Hepatocyte (in vitro differentiated cells): Measurements from ENCODE around the gene OGFOD1. TPM values are rescaled to one million over a fixed set of nuclear protein-coding genes. Genes with fewer than 3 reads are reported as not detected.

Source experiments
- DNase-seq: peaks from one replicate; pipeline ENCODE4 v3.0.0-alpha.2; 2016; ENCODE audit warnings: low spot score
- H2AFZ ChIP-seq: fragments of 200-600 bp; sonication (generic); 2 replicates; pipeline ENCODE4 v1.6.0; 2016; ENCODE audit warnings: antibody characterized with exemption, mild to moderate bottlenecking
- H3K27ac ChIP-seq: fragments of 200-600 bp; sonication (generic); 2 replicates; pipeline ENCODE4 v1.5.1; 2016; ENCODE audit warnings: mild to moderate bottlenecking
- H3K27me3 ChIP-seq: fragments of 200-600 bp; sonication (generic); 2 replicates; pipeline ENCODE4 v1.6.1; 2016
- H3K36me3 ChIP-seq: fragments of 200-600 bp; sonication (generic); replicated peaks from 2 replicates; pipeline ENCODE4 v1.5.1; 2016; ENCODE audit warnings: low read depth; ENCODE audit not compliant: insufficient read depth
- H3K4me1 ChIP-seq: fragments of 200-600 bp; sonication (generic); 2 replicates; pipeline ENCODE4 v1.5.1; 2016; ENCODE audit warnings: mild to moderate bottlenecking, moderate library complexity; ENCODE audit not compliant: insufficient read depth
- H3K4me2 ChIP-seq: fragments of 200-600 bp; sonication (generic); 2 replicates; pipeline ENCODE4 v1.6.0; 2016
- H3K4me3 ChIP-seq: fragments of 200-600 bp; sonication (generic); 2 replicates; pipeline ENCODE4 v1.5.1; 2016; ENCODE audit warnings: mild to moderate bottlenecking
- H3K79me2 ChIP-seq: fragments of 200-600 bp; sonication (generic); 2 replicates; pipeline ENCODE4 v1.6.0; 2017; ENCODE audit warnings: mild to moderate bottlenecking
- H3K9me2 ChIP-seq: fragments of 200-600 bp; sonication (generic); replicated peaks from 2 replicates; pipeline ENCODE4 v1.6.0; 2017; ENCODE audit warnings: mild to moderate bottlenecking; ENCODE audit not compliant: insufficient read depth
- H3K9me3 ChIP-seq: fragments of 200-600 bp; sonication (generic); 2 replicates; pipeline ENCODE4 v1.5.1; 2016; ENCODE audit warnings: low read depth, mild to moderate bottlenecking
- H4K20me1 ChIP-seq: fragments of 200-600 bp; sonication (generic); 2 replicates; pipeline ENCODE4 v1.6.0; 2016; ENCODE audit warnings: mild to moderate bottlenecking; ENCODE audit not compliant: insufficient read depth, poor library complexity, severe bottlenecking
- CTCF ChIP-seq: fragments of 200-600 bp; sonication (generic); IDR thresholded peaks from 2 replicates; pipeline ENCODE4 v1.5.1; 2016; ENCODE audit warnings: antibody characterized with exemption, mild to moderate bottlenecking; ENCODE audit not compliant: poor library complexity
- EZH2 ChIP-seq: fragments of 200-600 bp; sonication (generic); IDR thresholded peaks from 2 replicates; pipeline ENCODE4 v1.6.1; 2016; ENCODE audit warnings: antibody characterized with exemption, mild to moderate bottlenecking, borderline replicate concordance
- EZH2phosphoT487 ChIP-seq: fragments of 200-600 bp; sonication (generic); IDR thresholded peaks from one replicate; pipeline ENCODE4 v1.6.1; 2018; ENCODE audit warnings: antibody characterized with exemption, mild to moderate bottlenecking, low read depth, moderate library complexity; ENCODE audit not compliant: unreplicated experiment, severe bottlenecking
- WGBS: methylation state at CpG from one replicate; pipeline ENCODE4 v1.1.6; 2016; ENCODE audit warnings: low lambda C conversion rate; ENCODE audit errors: missing lambda C conversion rate; 5-methylcytosine and 5-hydroxymethylcytosine counted together
- polyA plus RNA-seq: library from polyadenylated mRNA; unstranded; fragments of >200 nt; fragmentation: Nextera tagmentation; extraction: Ambion mirVana; gene quantifications from 2 replicates; pipeline ENCODE4 v1.2.1, GENCODE V29; 2016
- total RNA-seq: library from RNA; depleted of rRNA; stranded (reverse); fragments of >200 nt; gene quantifications from 2 replicates; pipeline ENCODE4 v1.2.3, GENCODE V29; 2014

The OGFOD1 gene
- total and polyA plus RNA-seq, 2 experiments from 2014 or later, result 55.5 to 58.9 TPM

- Histone ChIP-seq H3K4me1 (peaks cover 18% of the 10 kb centered on the region), H3K27me3 (no peaks in the 10 kb centered on the region), H3K4me2 (no peak overlapping the region), H3K36me3 (no peaks in the 10 kb centered on the region), H2AFZ (no peak overlapping the region), H3K27ac (no peak overlapping the region), H3K4me3 (no peak overlapping the region), H3K9me3 (no peaks in the 10 kb centered on the region), H3K79me2 (peaks cover 78% of the 10 kb centered on the region), H3K9me2 (no peaks in the 10 kb centered on the region), H4K20me1 (peaks cover 39% of the 10 kb centered on the region)
- TF ChIP-seq CTCF (no peak), EZH2 (no peak), EZH2phosphoT487 (no peak)
- 95% methylated on average over 5 of the region's 5 CpGs for WGBS
- no peak for DNase-seq
Observed at GRCh38 chr16:56421976-56422669, 29.2 kb upstream of the OGFOD1 start.

GRCh38 chr16:56422896-56423441 lies 28.4 kb upstream of the OGFOD1 start:
- Histone ChIP-seq H3K4me1 (peaks cover 18% of the 10 kb centered on the region), H3K36me3 (no peaks in the 10 kb centered on the region), H3K27ac (no peak overlapping the region), H3K4me2 (peak overlapping the region; percentile 88), H2AFZ (no peak overlapping the region), H4K20me1 (peaks cover 39% of the 10 kb centered on the region), H3K9me3 (no peaks in the 10 kb centered on the region), H3K9me2 (no peaks in the 10 kb centered on the region), H3K27me3 (no peaks in the 10 kb centered on the region), H3K4me3 (no peak overlapping the region), H3K79me2 (peaks cover 69% of the 10 kb centered on the region)
- WGBS, result 79% methylated on average over 4 of the region's 4 CpGs
- DNase-seq, result no peak
- no peak for TF ChIP-seq EZH2
- TF ChIP-seq CTCF, result no peak
- TF ChIP-seq EZH2phosphoT487, result no peak

- Histone ChIP-seq H3K27ac (peak overlapping the region; percentile 93), H3K9me2 (no peaks in the 10 kb centered on the region), H3K4me2 (peak overlapping the region; percentile 88), H4K20me1 (peaks cover 39% of the 10 kb centered on the region), H2AFZ (peak overlapping the region; percentile 59), H3K79me2 (peaks cover 61% of the 10 kb centered on the region), H3K4me3 (peak overlapping the region; percentile 97), H3K9me3 (no peaks in the 10 kb centered on the region), H3K36me3 (no peaks in the 10 kb centered on the region), H3K4me1 (peaks cover 18% of the 10 kb centered on the region), H3K27me3 (no peaks in the 10 kb centered on the region)
- TF ChIP-seq CTCF (no peak), EZH2phosphoT487 (no peak), EZH2 (no peak)
- 15% methylated on average over 7 of the region's 7 CpGs for WGBS
- DNase-seq, result no peak
Observed at GRCh38 chr16:56423584-56424403, 27.6 kb upstream of the OGFOD1 start.
